Keratinocyte (primary cell): ENCODE results near the gene EPHB4.

ENCODE experiments used
- CTCF ChIP-seq, 3 experiments: IDR thresholded peaks in 1 of 3; conservative IDR thresholded peaks in 1 of 3; optimal IDR thresholded peaks in 1 of 3; 2 replicates in 2 of 3; 3 replicates in 1 of 3; pipeline versions ENCODE3 to v1.5.1; 2011; ENCODE audit warnings: low read length in 3 of 3, mild to moderate bottlenecking in 3 of 3, moderate library complexity in 2 of 3, control low read depth in 1 of 3, inconsistent platforms in 1 of 3; ENCODE audit not compliant: insufficient read depth in 2 of 3; ENCODE audit errors: extremely low read depth in 1 of 3
- EZH2 ChIP-seq: IDR thresholded peaks from one replicate; pipeline ENCODE4 v1.6.1; 2012; ENCODE audit warnings: inconsistent platforms, mild to moderate bottlenecking, low read length, moderate library complexity

DNA sequence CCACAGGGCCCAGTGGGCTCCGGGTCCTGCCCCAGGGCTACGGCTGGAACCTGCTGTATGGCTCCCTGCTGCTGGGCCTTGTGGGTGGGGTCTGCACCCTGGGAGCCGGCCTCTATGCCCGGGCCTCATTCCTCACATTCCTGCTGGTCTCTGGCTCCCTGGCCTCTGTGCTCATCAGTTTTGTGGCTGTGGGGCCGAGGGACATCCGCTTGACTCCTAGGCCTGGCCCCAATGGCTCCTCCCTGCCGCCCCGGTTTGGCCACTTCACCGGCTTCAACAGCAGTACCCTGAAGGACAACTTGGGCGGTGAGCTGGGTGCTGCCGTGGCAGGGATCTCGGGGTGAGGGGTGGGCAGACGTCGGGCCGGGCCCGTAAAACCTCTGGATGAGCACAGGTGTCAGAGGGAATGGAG, 29.6 kb upstream of the EPHB4 start:
- TF ChIP-seq EZH2 (no peak), CTCF (optimal IDR thresholded peaks at IDR 0.05 in 1 of 3, IDR thresholded peaks at IDR 0.05 in 1 of 3, conservative IDR thresholded peaks at IDR 0.05 in 1 of 3; ENCODE audit: extremely low read depth in 1 of 3, insufficient read depth in 2 of 3, low read length in 3 of 3) (no peak)
